Ishikawa (cell line): Measurements from ENCODE around the gene HPS5.

Experiments
- CREB1 ChIP-seq: IDR thresholded peaks from 2 replicates; pipeline ENCODE4 v1.6.1; 2012; ENCODE audit warnings: low read depth
- EP300 ChIP-seq: IDR thresholded peaks from 2 replicates; pipeline ENCODE4 v1.6.1; 2012; ENCODE audit warnings: borderline replicate concordance
- NFIC ChIP-seq: IDR thresholded peaks from 2 replicates; pipeline ENCODE4 v1.6.1; 2012
- RAD21 ChIP-seq: IDR thresholded peaks from 2 replicates; pipeline ENCODE4 v1.6.1; 2012; ENCODE audit warnings: low read depth
- TAF1 ChIP-seq: IDR thresholded peaks from 2 replicates; pipeline ENCODE4 v1.6.1; 2012; ENCODE audit warnings: low read depth, mild to moderate bottlenecking
- TF ChIP-seq, protein P1 (sequence below): IDR thresholded peaks from 2 replicates; pipeline ENCODE4 v1.6.1; 2012

DNA sequence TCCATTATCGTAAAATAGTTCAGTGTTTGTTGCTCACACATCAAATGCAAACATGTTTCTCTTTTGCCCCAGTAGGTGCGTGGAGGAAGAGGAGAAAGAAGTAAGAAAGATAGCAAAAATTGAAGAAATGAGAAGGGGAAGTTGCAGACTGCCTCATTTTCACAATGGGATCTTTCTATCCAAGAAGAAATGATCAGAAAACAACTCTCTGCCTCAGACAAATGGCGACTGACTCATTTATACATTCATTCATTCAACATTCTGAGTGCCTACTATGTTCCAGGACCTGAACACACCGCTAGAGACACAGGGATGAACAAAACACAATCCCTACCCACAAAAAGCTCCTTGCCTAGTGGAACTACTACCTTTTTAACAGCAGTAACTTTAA lies 367 bp downstream of the HPS5 start:
- TF ChIP-seq CREB1 (no peak), RAD21 (no peak), EP300 (no peak), NFIC (no peak), TAF1 (no peak)
- TF ChIP-seq, protein P1, sequence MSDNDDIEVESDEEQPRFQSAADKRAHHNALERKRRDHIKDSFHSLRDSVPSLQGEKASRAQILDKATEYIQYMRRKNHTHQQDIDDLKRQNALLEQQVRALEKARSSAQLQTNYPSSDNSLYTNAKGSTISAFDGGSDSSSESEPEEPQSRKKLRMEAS = no peak
